NOMO-1 (cell line): Measurements from ENCODE around the gene MC3R.
A peak's percentile ranks its signal among the peaks of the same experiment; 100 is the strongest.

Experiments used
- DNase-seq, 2 experiments: peaks; one replicate each; lab custom pipeline; 2025; ENCODE audit not compliant: unreplicated experiment in 2 of 2; lab: John Stamatoyannopoulos, UW

The MC3R gene

DNA sequence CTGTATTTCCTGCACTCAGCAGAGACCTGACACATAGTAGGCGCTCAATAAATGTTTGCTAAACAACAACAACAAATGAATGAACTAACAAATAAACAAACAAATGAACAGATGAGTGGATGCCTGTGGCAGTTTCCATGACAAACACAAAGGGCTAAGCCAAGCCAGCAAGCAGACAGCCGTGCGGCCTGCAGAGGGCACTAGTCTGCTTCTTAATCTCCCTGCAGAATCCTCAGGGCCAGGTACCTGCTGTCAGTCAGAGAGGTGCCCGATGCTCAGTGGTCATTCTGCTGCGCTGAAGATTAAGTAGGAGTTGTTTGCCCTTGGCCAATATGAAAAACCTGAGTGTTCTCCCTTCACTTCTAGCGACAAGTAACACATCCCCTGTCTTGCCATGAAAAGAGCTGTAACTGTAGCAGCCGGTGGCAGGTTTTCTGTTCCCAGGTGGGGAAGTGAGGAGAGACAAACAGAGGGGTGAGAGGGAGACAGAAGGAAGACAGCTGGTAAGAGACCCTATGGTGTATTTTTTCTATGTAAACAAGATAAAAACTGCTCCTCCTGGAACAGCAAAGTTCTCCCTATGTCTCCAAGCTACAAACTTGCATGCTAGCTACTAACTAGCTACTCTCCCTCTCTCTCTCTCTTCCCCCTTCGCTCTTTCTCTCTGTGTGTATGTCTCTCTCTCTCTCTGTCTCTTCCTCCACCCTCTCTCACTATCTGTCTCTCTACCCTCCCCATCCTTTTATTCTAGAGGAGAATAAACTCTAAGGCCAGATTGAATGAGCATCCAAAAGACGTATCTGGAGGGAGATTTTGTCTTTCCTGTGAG is at the start of gene MC3R:
Gene MC3R (plus strand): TSS at position 779 of the 829 bp plus-strand sequence. CDS start 112 bp downstream, outside the sequence.
- peak; percentile 47 to 48 for DNase-seq

DNA sequence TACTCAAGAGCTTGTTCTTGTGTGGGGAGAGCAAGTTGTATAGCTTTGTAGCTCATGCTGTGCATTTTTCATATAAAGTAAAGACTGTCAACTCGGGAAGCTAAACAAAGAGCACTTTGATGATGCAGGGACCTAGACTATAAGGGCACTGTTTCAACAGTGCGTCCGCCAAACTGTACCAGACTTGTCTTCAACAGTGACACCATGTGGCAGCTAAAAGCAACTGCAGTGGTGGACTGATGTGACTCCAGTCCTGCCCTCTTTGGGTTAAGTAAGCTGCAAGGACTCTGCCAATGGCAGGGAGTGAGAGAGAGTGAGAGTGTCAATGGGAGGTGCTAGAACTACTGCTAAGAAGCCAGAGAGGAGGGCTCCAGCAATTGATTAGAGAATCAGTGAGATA is 48.1 kb upstream of the MC3R start:
- DNase-seq = peak in 1 of 2 experiments; percentile 0

DNA sequence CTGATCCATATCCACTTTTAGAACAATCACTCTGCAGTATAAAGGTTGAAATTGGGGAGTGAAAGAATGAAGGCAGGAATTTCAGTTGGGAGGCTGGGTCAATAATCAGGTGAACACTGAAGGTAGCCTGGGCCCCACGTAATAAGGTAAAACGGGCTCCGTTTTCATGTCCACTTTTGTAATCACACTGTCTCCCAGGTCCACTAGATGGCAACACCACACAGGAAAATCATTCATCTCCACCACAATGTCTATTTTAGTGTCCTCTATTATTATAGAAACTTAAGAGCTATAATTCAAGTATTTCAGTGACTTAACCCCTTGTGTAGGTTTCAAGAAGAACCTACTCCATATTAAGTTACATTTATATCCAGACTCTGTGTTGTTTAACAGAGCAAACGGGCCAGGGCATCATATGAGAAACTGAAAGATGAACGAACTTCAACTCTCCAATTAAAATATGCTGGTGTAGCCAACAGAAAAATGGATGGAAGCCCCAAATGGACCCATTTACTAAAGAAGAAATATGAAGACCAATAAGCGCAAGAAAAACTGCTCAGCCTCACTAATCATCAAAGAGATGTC is 45.9 kb upstream of the MC3R start:
- peak in 1 of 2 experiments; percentile 19 for DNase-seq

DNA sequence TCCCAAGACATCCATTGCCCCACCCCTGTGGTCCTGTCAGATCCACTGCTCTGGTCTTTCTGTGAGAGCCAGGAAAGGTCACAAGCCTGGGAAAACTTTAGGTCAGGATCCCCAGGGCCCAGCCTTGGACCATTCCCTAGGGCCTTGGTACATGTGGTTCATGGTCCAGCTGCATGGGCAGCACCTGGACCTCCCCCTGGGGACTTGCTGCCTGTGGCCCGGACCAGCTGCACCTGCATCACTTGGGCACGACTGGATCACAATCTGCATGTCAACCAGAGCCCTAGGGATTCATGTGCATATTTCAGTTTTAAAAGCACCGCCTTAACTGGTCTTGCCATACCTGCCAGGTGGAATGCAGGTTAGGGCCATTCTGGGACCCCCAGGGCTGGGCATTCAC is 44.3 kb upstream of the MC3R start:
- no peak for DNase-seq

DNA sequence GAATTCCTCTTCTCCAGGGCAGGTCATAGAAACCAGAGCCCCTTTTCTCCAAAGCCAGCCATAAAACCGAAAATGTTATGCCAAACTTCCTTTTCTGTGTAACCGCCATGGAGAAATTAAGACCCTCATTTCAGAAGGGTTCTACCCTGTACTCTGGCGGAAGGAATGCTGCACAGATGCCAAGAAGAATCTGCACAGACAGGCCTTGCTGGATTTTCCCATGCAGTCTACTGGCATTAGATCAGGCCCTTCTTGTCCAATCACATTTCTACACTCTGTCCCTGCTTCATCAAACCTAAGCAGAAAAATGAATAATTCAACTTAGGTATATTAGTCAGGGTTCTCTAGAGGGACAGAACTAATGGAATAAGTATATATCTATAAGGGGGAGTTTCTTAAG is 43.2 kb upstream of the MC3R start:
- no peak for DNase-seq

DNA sequence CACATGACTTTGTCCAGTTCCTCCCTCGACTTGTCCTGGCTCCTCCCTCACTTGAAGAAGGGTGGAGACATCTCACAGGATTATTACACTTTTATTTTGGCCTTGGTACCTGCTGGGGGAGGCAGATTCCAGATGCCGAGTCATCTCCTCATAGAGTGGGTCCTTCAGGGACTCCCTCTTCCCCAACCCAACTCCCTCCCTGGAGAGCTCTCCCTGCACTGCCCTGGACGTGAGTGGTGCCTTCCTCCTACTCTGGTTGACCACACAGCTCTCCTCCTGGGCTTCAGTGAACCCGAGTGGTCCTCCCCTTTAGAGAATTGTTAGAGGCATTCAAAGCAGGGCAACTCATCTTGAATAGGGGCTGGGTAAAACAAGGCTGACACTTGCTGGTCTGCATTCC is 40.9 kb upstream of the MC3R start:
- no peak for DNase-seq

DNA sequence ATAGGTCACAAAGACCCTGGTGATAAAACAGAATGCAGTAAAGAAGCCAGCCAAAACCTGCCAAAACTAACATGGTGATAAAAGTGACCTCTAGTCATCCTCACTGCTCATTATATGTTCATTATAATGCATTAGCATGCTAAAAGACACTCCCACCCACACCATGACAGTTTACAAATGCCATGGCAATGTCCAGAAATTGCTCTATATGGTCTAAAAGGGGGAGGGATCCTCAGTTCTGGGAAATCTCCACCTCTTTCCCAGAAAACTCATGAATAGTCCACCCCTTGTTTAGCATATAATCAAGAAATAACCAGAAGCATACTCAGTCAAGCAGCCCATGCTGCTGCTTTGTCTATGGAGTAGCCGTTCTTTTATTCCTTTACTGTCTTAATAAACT is 40.4 kb upstream of the MC3R start:
- DNase-seq = no peak

DNA sequence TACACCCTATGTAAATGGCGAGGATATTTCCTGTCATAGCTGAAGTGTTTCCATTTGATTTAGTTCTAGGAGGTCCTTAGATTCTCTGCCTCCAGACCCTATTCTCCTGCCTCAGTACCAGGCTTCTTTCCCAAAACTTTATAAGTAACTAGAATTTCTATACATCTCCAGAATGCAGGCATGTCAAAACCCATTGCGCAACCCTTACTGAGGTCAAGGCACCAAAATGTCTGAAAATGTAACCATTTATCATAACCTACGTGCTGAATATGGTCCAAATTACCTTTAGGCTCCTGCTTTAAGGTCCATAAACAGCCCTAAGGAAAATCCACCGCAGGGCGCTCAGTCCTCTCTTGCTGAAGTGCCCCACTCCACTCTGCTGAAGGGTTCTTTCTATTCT is 37.5 kb upstream of the MC3R start:
- no peak for DNase-seq

DNA sequence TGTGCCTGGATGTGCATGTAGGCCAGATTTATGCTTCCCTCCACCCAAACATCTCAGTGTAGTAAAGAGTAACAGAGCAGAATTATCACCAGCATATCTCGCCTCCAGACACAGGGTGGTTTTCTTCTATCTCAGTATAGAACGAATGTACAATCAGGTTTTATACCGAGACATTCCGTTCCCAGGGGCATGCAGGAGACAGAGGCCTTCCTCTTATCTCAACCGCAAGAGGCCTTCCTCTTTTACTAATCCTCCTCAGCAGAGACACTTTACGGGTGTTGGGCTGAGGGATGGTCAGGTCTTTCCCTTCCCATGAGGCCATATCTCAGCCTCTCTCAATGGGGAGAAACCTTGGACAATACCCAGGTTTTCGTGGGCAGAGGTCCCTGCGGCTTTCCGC is 36.4 kb upstream of the MC3R start:
- peak; percentile 5 to 34 for DNase-seq

DNA sequence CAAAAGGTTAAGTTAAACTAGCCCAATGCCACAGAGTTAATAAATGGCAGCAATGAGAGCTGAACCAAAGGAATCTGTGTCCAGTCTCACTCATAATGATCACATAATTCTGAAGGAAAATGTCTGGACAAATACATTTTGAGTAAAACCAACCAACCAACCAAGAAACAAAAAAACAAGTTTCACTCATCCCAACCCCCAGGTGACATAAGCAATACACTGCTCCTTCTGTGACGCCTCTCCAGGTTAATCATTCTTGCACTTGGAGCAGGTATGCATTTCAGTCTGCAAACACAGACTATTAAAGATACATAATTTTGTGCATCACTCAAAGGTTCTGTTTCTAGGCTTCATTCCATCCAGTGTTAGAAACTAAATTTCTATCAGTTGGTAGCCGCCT is 35.2 kb upstream of the MC3R start:
- no peak for DNase-seq

DNA sequence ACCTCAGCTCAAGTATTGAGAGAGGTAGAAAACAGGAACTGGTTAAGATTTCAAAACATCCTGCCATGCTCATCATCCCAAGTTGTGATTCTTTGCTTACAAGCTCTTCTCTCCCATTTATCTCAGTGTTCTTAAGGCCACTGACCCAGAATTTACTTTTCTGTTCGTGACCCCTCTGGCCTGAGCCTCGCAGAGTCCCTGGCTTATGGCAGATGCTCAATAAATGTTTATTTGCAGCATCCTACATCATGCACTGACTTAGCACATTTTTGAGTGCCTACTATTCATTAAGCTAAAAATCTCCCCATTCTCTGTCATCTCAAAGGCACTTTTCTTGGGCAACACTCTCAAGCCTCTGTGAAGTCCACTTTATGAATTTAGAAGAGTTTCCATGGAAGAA is 33.4 kb upstream of the MC3R start:
- peak in 1 of 2 experiments; percentile 18 for DNase-seq

DNA sequence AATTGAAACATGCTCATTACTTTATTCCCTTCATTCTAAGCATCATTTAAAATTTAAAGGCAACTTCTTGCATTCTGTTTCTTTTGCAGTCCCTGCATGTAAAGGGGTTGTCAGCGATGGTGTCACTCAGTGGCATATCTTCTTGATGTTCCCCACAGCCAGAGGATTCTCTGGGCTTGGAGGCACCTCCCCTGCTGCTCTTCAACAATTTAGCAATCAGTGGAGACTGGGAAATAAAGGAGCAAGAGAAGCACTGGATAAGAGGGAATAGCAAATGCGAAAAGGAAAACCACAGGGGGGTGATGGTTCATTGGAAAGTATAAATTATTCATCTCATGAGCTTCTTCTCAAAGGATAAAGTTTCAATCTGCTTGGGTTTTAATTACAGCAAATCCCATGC is 30.7 kb upstream of the MC3R start:
- no peak for DNase-seq

DNA sequence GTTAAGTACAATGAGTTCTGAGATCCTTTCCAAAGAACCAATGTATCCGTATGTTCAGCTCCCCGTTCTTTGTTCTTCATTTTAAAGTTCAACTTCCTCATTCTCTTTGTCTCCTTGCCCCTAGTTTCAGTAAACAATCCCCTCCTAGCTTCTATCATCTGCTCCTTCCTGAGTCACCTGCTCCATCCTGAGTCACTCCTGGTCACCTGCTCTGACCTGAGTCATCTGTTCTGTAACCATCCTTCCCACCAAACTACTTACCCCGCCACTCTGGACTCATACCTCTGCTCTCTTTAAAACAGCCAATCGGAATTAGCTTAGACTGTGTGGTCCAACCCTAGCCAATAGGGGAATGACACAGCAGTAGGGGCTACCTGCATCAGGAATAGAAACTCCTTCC is 27.3 kb upstream of the MC3R start:
- DNase-seq = peak in 1 of 2 experiments; percentile 32

DNA sequence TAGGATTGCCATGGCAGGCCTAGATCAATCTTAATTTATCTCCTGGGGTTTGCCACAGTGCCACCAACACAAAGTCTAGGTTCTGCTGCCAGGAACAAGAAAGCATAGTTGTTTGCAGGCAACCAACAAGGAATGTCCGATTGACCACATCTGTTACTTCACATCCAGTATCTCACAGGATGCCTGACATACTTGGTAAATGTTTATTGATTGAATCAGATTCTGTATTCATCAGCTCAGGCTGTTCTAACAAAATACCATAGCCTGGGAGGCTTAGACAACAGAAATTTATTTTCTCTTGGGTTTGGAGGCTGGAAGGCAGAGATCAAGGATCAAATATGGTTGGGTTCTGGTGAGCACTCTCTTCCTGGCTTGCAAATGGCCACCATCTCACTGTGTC is 26.3 kb upstream of the MC3R start:
- DNase-seq = no peak

DNA sequence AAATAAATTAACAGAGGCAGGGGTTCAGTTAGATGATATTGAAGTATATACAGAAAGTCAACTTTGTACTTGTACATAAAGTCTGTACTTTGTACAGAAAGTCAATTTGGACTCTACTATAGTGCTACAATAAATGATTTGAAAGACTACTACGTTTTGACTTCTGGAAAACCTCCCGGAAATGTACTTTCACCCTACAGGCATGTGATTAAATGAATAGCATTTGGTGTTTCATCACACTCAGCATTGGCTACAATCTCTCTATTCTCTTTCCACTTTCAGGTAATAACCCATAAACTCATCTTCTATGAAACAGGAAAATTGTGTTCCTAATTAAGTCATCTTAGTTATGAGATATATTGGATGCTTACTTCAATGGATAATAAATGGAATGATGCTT is 25.6 kb upstream of the MC3R start:
- no peak for DNase-seq

DNA sequence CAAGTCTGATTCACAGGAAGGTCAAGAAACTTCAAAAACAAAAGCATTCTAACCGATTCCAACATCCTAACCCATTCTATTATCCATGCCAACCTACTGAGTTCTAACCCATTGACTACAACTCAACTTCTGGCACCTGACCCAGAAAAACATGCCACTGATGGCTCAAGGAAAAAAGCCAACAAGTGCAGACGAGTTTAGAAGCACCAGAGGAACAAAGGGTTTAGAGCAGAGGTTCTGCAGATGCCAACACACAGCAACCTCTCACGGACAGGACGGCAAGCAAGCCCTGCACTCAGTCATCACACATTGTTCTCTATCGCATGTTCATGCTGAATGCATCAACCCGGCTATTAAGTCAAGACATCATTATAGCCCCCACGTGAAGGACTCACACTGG is 25.2 kb upstream of the MC3R start:
- no peak for DNase-seq

DNA sequence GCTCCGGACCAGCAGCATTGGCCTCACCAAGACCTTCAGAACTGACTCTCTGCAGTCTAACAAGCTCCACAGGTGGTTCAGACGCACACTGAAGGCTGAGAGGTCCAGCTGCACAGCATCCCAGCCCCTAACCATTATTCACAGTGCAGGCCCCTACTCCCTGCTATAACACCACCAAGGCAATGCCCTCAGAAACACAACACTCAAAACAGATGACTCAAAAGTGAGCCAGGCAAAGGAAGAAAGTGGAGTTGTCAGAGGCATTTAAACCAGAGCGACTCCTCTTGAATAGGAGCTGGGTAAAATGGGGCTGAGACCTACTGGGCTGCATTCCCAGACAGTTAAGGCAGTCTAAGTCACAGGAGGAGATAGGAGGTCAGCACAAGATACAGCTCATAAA is 20.5 kb upstream of the MC3R start:
- DNase-seq = no peak

DNA sequence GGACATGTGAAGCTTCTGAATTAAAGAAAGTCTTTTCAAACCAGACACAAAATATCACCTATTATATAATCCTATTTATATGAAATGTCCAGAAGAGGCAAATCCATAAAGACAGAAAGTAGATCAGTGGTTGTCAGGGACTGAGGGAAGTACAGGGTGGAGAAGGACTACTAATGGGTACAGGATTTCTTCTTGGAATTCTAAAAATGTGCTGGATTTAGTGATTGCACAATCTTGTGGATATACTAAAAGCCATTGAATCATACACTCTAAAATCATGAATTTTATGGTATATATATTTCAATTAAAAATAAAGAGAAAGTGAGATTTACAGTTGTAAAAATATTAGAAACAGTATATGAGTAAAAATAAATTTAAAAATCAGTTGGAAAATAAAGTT is 18.7 kb upstream of the MC3R start:
- DNase-seq = no peak

DNA sequence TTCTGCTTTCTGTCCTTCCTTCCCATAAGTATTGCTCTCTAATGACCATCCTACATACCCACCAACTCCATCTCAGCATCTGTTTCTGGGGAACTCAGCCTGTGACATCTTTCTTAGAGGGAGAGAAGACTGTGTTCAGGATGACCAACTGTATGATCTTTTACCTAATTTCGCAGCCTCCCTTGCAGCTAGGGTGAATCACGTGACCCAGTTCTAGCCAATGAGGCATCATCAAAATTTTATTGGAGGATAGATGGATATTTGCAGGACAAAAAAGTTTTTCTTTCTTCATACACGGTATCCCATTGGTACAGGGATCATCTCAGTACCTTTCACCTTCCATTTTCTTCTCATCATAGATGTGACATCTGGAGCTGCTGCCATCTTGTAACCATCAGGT is 14.4 kb upstream of the MC3R start:
- DNase-seq = no peak

DNA sequence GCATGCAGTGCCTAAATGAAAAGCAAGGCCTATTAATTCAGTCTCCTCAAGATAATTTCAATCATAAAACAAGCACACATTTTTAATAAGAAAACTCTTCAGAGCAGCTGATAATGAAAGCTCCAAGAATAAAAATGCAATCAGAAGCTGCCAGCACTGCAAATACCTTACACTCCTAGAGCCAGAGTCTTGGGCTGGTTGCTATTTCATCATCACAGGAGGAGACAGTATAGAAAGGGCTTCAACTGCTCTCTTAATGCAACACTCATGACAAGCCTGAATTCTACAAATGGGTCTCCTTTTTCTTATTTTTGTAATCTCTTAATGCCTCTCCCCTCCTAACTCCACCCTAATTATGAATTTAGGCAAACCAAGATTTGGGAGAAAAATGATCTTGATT is 11.2 kb upstream of the MC3R start:
- no peak for DNase-seq

DNA sequence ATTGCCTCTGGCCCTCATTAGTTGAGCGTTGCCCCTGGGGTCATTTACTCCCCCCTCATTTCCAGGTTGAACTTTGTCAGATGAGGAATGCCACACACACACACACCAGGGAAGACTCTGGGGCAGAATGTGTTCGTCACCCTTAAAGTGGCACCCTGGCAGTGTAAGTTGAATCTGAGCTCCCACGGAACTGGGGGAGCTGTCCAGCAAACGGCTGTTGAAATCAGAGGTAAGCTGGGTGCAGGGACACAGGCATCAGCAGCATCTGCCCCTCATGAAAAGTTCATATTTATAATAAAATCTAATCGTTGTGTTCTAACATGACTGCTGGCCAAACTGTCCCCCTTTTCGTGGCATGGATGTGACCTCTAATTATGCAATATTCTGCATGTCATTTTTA is 4.3 kb upstream of the MC3R start:
- DNase-seq = no peak

DNA sequence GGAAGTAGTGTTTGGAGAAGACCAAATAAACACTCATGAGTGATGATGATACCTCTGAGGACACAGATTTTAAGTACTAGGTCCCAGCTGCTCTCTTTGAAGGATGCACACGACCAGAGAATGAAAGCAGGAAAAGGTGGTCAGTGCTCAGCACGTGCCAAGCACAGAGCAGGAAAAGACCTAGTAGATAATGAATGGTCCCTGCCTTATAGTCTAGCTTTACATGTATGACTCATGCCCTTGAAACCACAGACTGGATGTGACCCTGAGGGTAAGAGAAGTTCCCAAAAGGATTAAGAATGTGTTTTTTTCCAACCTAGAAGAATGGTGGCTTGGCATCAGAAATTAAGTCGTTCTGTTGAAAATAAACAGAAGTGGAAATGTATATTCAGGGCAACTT is 2.8 kb upstream of the MC3R start:
- DNase-seq = peak in 1 of 2 experiments; percentile 20
